H1 (cell line): ENCODE data around the gene ZCRB1. TPM values are rescaled to one million over a fixed set of nuclear protein-coding genes. Genes with fewer than 3 reads are reported as not detected.

ENCODE experiments used
- CTCF ChIA-PET: fragments of 300-600 bp; sonication (Branson Sonifier 250); formaldehyde crosslinking; loops from one replicate; lab custom pipeline; 2021; ENCODE audit not compliant: partially characterized antibody; lab: Charles Lee
- POLR2A ChIA-PET: fragments of 300-600 bp; sonication (Branson Sonifier 250); formaldehyde crosslinking; loops from one replicate; lab custom pipeline; 2021; ENCODE audit warnings: inconsistent platforms; ENCODE audit not compliant: partially characterized antibody; lab: Charles Lee
- DNase-seq, 2 experiments: peaks; one replicate each; pipeline versions ENCODE4 v3.0.0 to v3.0.0-alpha.2; 2010 to 2022; ENCODE audit warnings: low spot score in 2 of 2, low read depth in 1 of 2, mixed read lengths in 1 of 2
- FAIRE-seq: peaks from 2 replicates; lab custom pipeline; 2011; peaks lifted over from hg19 to GRCh38; lab: Jason Lieb, UNC
- H2AFZ ChIP-seq: 2 replicates; pipeline ENCODE4 v1.8.1; 2012; ENCODE audit warnings: low read length, inconsistent platforms
- H2AK5ac ChIP-seq: 2 replicates; pipeline ENCODE4 v1.6.1; 2013; ENCODE audit warnings: low read depth, low read length
- H2BK120ac ChIP-seq: replicated peaks from 2 replicates; pipeline ENCODE3; 2013; ENCODE audit warnings: low read depth, low read length, inconsistent platforms
- H2BK12ac ChIP-seq: 2 replicates; pipeline ENCODE4 v1.6.1; 2013; ENCODE audit warnings: low read depth, low read length
- H2BK15ac ChIP-seq: 2 replicates; pipeline ENCODE4 v1.6.1; 2013; ENCODE audit warnings: low read length
- H2BK20ac ChIP-seq: 2 replicates; pipeline ENCODE4 v1.6.1; 2013; ENCODE audit warnings: low read length
- H2BK5ac ChIP-seq: 2 replicates; pipeline ENCODE4 v1.6.1; 2013; ENCODE audit warnings: low read depth, low read length
- H3K14ac ChIP-seq: 2 replicates; pipeline ENCODE4 v1.6.1; 2013; ENCODE audit warnings: inconsistent platforms; ENCODE audit not compliant: insufficient read length
- H3K18ac ChIP-seq: 2 replicates; pipeline ENCODE4 v1.6.1; 2013; ENCODE audit warnings: low read length; ENCODE audit errors: extremely low read depth
- H3K23ac ChIP-seq: 2 replicates; pipeline ENCODE4 v1.6.1; 2013; ENCODE audit warnings: inconsistent platforms; ENCODE audit not compliant: insufficient read length
- H3K23me2 ChIP-seq: 2 replicates; pipeline ENCODE4 v1.6.1; 2013; ENCODE audit warnings: low read depth, low read length
- H3K27ac ChIP-seq: 2 replicates; pipeline ENCODE4 v1.6.1; 2011; ENCODE audit warnings: low read depth, low read length, inconsistent platforms
- H3K27me3 ChIP-seq, 4 experiments: replicated peaks in 1 of 4; 1 replicate in 1 of 4; 2 replicates in 3 of 4; pipeline versions ENCODE4 v1.6.1 to v1.8.1; 2011 to 2013; ENCODE audit warnings: low read length in 3 of 4, mild to moderate bottlenecking in 3 of 4, inconsistent platforms in 2 of 4, mixed read lengths in 2 of 4, moderate library complexity in 1 of 4; ENCODE audit not compliant: control insufficient read depth in 3 of 4, insufficient read depth in 3 of 4; ENCODE audit errors: extremely low read depth in 1 of 4
- H3K36me3 ChIP-seq, 4 experiments: 2 replicates each; pipeline versions ENCODE4 v1.6.1 to v1.8.1; 2011 to 2013; ENCODE audit warnings: mild to moderate bottlenecking in 4 of 4, low read length in 3 of 4, moderate library complexity in 2 of 4, control low read depth in 1 of 4, inconsistent platforms in 1 of 4; ENCODE audit not compliant: insufficient read depth in 4 of 4, control insufficient read depth in 2 of 4
- H3K4ac ChIP-seq: replicated peaks from 2 replicates; pipeline ENCODE3; 2013; ENCODE audit warnings: low read length, low read depth, mixed read lengths, inconsistent platforms; ENCODE audit not compliant: insufficient read length
- H3K4me1 ChIP-seq, 4 experiments: replicated peaks in 1 of 4; 1 replicate in 1 of 4; 2 replicates in 3 of 4; pipeline versions ENCODE4 v1.6.1 to v1.8.1; 2011 to 2013; ENCODE audit warnings: low read length in 3 of 4, inconsistent platforms in 2 of 4, mixed read lengths in 1 of 4; ENCODE audit not compliant: insufficient read depth in 4 of 4, control insufficient read depth in 3 of 4
- H3K4me2 ChIP-seq, 2 experiments: 2 replicates each; pipeline versions ENCODE4 v1.6.1 to v1.8.1; 2011 to 2013; ENCODE audit warnings: low read depth in 2 of 2, low read length in 2 of 2, control low read depth in 1 of 2, inconsistent platforms in 1 of 2, mild to moderate bottlenecking in 1 of 2; ENCODE audit not compliant: insufficient read depth in 1 of 2
- H3K4me3 ChIP-seq, 4 experiments: fragments of 200-600, 300-600 bp in 1 of 4; sonication (generic), shearing (Covaris generic), sonication (Bioruptor Twin) in 1 of 4; 2 replicates each; pipeline versions ENCODE4 v1.5.1 to v1.8.1; 2011 to 2016; ENCODE audit warnings: low read length in 4 of 4, low read depth in 3 of 4, control low read depth in 2 of 4, inconsistent platforms in 2 of 4, mild to moderate bottlenecking in 2 of 4, mixed read lengths in 1 of 4, moderate library complexity in 1 of 4; ENCODE audit not compliant: insufficient read depth in 2 of 4; ENCODE audit errors: extremely low read depth in 1 of 4
- H3K56ac ChIP-seq: replicated peaks from 2 replicates; pipeline ENCODE3; 2013; ENCODE audit warnings: low read depth, mild to moderate bottlenecking, mixed read lengths, low read length, inconsistent platforms; ENCODE audit not compliant: insufficient read length
- H3K79me1 ChIP-seq: 2 replicates; pipeline ENCODE4 v1.6.1; 2013; ENCODE audit warnings: low read depth, low read length, control low read depth
- H3K79me2 ChIP-seq, 2 experiments: 2 replicates each; pipeline versions ENCODE4 v1.6.1 to v1.8.1; 2012 to 2013; ENCODE audit warnings: low read length in 2 of 2, mild to moderate bottlenecking in 2 of 2, inconsistent platforms in 1 of 2; ENCODE audit not compliant: insufficient read depth in 2 of 2, control insufficient read depth in 1 of 2
- H3K9ac ChIP-seq, 4 experiments: replicated peaks in 1 of 4; 1 replicate in 1 of 4; 2 replicates in 3 of 4; pipeline versions ENCODE4 v1.6.1 to v1.8.1; 2011 to 2013; ENCODE audit warnings: low read depth in 3 of 4, low read length in 3 of 4, control low read depth in 2 of 4, mild to moderate bottlenecking in 2 of 4, moderate library complexity in 2 of 4, inconsistent platforms in 1 of 4; ENCODE audit errors: extremely low read depth in 1 of 4
- H3K9me3 ChIP-seq, 2 experiments: 2 replicates each; pipeline versions ENCODE4 v1.6.1 to v1.8.1; 2012 to 2013; ENCODE audit warnings: mild to moderate bottlenecking in 2 of 2, moderate library complexity in 2 of 2, control low read depth in 1 of 2, inconsistent platforms in 1 of 2, low read depth in 1 of 2, low read length in 1 of 2, mixed read lengths in 1 of 2; ENCODE audit not compliant: insufficient read depth in 2 of 2
- H4K20me1 ChIP-seq, 2 experiments: replicated peaks in 1 of 2; 2 replicates each; pipeline versions ENCODE3 to v1.8.1; 2011 to 2013; ENCODE audit warnings: inconsistent platforms in 2 of 2, low read length in 2 of 2, mild to moderate bottlenecking in 1 of 2; ENCODE audit not compliant: insufficient read depth in 2 of 2, control insufficient read depth in 1 of 2
- H4K5ac ChIP-seq: 2 replicates; pipeline ENCODE4 v1.6.1; 2013; ENCODE audit warnings: low read length, low read depth, mixed read lengths, inconsistent platforms; ENCODE audit not compliant: insufficient read length
- H4K8ac ChIP-seq: 2 replicates; pipeline ENCODE4 v1.8.0; 2013; ENCODE audit warnings: mild to moderate bottlenecking, moderate library complexity, low read length, inconsistent platforms; ENCODE audit not compliant: insufficient read depth; ENCODE audit errors: extremely low read depth
- H4K91ac ChIP-seq: replicated peaks from 2 replicates; pipeline ENCODE3; 2013; ENCODE audit warnings: low read length, mixed read lengths, inconsistent platforms; ENCODE audit not compliant: insufficient read length
- ATF2 ChIP-seq: IDR thresholded peaks from 2 replicates; pipeline ENCODE4 v1.6.1; 2012; ENCODE audit warnings: low read length, inconsistent platforms
- BRCA1 ChIP-seq: IDR thresholded peaks from 2 replicates; pipeline ENCODE4 v1.6.1; 2012; ENCODE audit warnings: low read depth, low read length, improper control_type of control experiment
- CBX8 ChIP-seq: fragments of 300-800, 300-1000 bp; sonication (generic); IDR thresholded peaks from 2 replicates; pipeline ENCODE4 v1.7.1; 2016; ENCODE audit warnings: low read depth, low read length, borderline replicate concordance
- GABPA ChIP-seq: IDR thresholded peaks from 2 replicates; pipeline ENCODE4 v1.6.1; 2011; ENCODE audit warnings: mild to moderate bottlenecking, low read length, moderate library complexity, borderline replicate concordance; ENCODE audit not compliant: insufficient read depth
- HDAC2 ChIP-seq, 2 experiments: fragments of 300-600 bp in 1 of 2; sonication (generic) in 1 of 2; IDR thresholded peaks; 2 replicates each; pipeline ENCODE4 v1.6.1; 2011 to 2012; ENCODE audit warnings: low read depth in 2 of 2, low read length in 2 of 2, mild to moderate bottlenecking in 2 of 2, moderate library complexity in 2 of 2, borderline replicate concordance in 1 of 2, inconsistent platforms in 1 of 2
- JUND ChIP-seq: IDR thresholded peaks from 2 replicates; pipeline ENCODE4 v1.6.1; 2011; ENCODE audit warnings: mild to moderate bottlenecking, improper control_type of control experiment, low read length
- RXRA ChIP-seq: IDR thresholded peaks from 2 replicates; pipeline ENCODE4 v1.6.1; 2011; ENCODE audit warnings: low read depth, mild to moderate bottlenecking, low read length, moderate library complexity; ENCODE audit not compliant: insufficient read depth
- SP4 ChIP-seq: IDR thresholded peaks from 2 replicates; pipeline ENCODE4 v1.6.1; 2012; ENCODE audit warnings: low read length, inconsistent platforms
- SUZ12 ChIP-seq: fragments of 200-600 bp; sonication (generic); IDR thresholded peaks from 2 replicates; pipeline ENCODE4 v1.6.1; 2012; ENCODE audit warnings: mild to moderate bottlenecking, inconsistent platforms, low read length, moderate library complexity, mixed read lengths
- YY1 ChIP-seq: IDR thresholded peaks from 2 replicates; pipeline ENCODE4 v1.6.1; 2011; ENCODE audit warnings: low read depth, mild to moderate bottlenecking, low read length
- WGBS, 2 experiments: shearing (Covaris generic) in 1 of 2; methylation state at CpG; one replicate each; pipeline versions ENCODE4 v1.1.6 to v1.1.7; 2013 to 2015; ENCODE audit warnings: low lambda C conversion rate in 2 of 2, mixed read lengths in 2 of 2, inconsistent platforms in 1 of 2, low coverage in 1 of 2, missing lambda C conversion rate in 1 of 2; ENCODE audit not compliant: insufficient replicate concordance in 2 of 2, insufficient coverage in 1 of 2, insufficient read length in 1 of 2; ENCODE audit errors: extremely low coverage in 1 of 2, missing lambda C conversion rate in 1 of 2; 5-methylcytosine and 5-hydroxymethylcytosine counted together
- polyA plus RNA-seq, 7 experiments: library from polyadenylated mRNA; depleted of rRNA in 3 of 7; stranded (reverse) in 5 of 7; unstranded in 2 of 7; fragments of >200 nt in 5 of 7; fragments of 200-250 nt in 2 of 7; gene quantifications; 1 replicate in 5 of 7; 2 replicates in 1 of 7; 4 replicates in 1 of 7; pipeline versions ENCODE4 v1.2.1 to v1.2.3, GENCODE V29; 2011 to 2013; ENCODE audit warnings: missing spikeins in 2 of 7, mixed read lengths in 2 of 7
- total RNA-seq: library from RNA; stranded (reverse); fragmentation: NEBNext Ultra II Directional; extraction: Animal tissue kit (Norgen Biotek cat#: 25700); gene quantifications from 2 replicates; pipeline ENCODE4 v1.2.1, GENCODE V29; 2021

The ZCRB1 gene
- total and polyA plus RNA-seq, 2 of the 8 experiments (the other 6 are each of a cell fraction or from before 2014, with no cell fraction given): 22.0 to 52.5 TPM

GRCh38 chr12:42360747-42361403, 35.0 kb upstream of the ZCRB1 start:
- Histone ChIP-seq H3K23ac (no peak overlapping the region), H3K27me3 (no peaks in the 10 kb centered on the region), H3K23me2 (no peaks in the 10 kb centered on the region), H2AK5ac (no peak overlapping the region), H3K14ac (no peak overlapping the region), H4K91ac (no peak overlapping the region), H2BK20ac (no peak overlapping the region), H2BK15ac (no peak overlapping the region), H2BK120ac (no peak overlapping the region), H3K56ac (no peak overlapping the region), H2BK5ac (no peak overlapping the region), H4K8ac (no peak overlapping the region), H4K20me1 (peaks cover 0 to 2% of the 10 kb centered on the region in 2 experiments), H3K18ac (no peak overlapping the region), H3K27ac (no peak overlapping the region), H3K36me3 (peaks cover 0 to 13% (median 4%) of the 10 kb centered on the region in 4 experiments; a peak in 3 of 8 replicates), H3K9ac (no peak overlapping the region), H3K4me3 (no peak overlapping the region), H3K4me2 (no peak overlapping the region), H4K5ac (no peak overlapping the region), H3K79me2 (peaks cover 0 to 27% of the 10 kb centered on the region in 2 experiments; a peak in 2 of 4 replicates), H2BK12ac (no peak overlapping the region), H3K4ac (no peak overlapping the region), H2AFZ (no peak overlapping the region), H3K4me1 (no peaks in the 10 kb centered on the region), H3K9me3 (no peaks in the 10 kb centered on the region), H3K79me1 (no peaks in the 10 kb centered on the region)
- CTCF ChIA-PET: interaction anchor here (0.8 to 1.3 kb wide), 3 partner anchors 11 to 208 kb away, joined by 3 to 8 read pairs (median 4); no protein-coding TSS in a partner anchor
- POLR2A ChIA-PET: no interaction called here
- DNase-seq (no peak), FAIRE-seq (no peak)
- 84% methylated on average over 6 of the region's 6 CpGs; no CpG with 5 or more reads in 1 of the 2 experiments for WGBS, 2 experiments
- TF ChIP-seq BRCA1 (no peak), SUZ12 (no peak), HDAC2 (IDR thresholded peaks at IDR 0.05; ENCODE audit: borderline replicate concordance in 1 of 2, low read depth in 2 of 2, low read length in 2 of 2) (no peak), ATF2 (no peak), CBX8 (no peak), RXRA (no peak), SP4 (no peak), GABPA (no peak), JUND (no peak), YY1 (no peak)
